ENCODE measurements around the gene C1orf226. TPM values are rescaled to one million over a fixed set of nuclear protein-coding genes. Genes with fewer than 3 reads are reported as not detected.

C1orf226 gene
- total and polyA plus RNA-seq, 2 experiments from 2014 or later = 2.7 to 12.5 TPM

GRCh38 chr1:162365284-162366020 is 16.1 kb upstream of the C1orf226 start:
- no peak for DNase-seq (ENCODE audit: low spot score)
- H4K20me1 ChIP-seq (replicated peaks; ENCODE audit: insufficient read depth) = no peaks in the 10 kb centered on the region
- H3K4me3 Mint-ChIP-seq = no peak overlapping the region
- no peaks in the 10 kb centered on the region for H3K27me3 ChIP-seq (ENCODE audit: insufficient read depth)
- TF ChIP-seq EZH2 (IDR thresholded peaks at IDR 0.05; ENCODE audit: low read depth, unreplicated experiment) (no peak), NANOG (IDR thresholded peaks at IDR 0.05; ENCODE audit: borderline replicate concordance) (no peak), ETS1 (IDR thresholded peaks at IDR 0.05) (no peak), REST (IDR thresholded peaks at IDR 0.05; ENCODE audit: unreplicated experiment) (no peak), CREB1 (CRISPR knock-in tag; IDR thresholded peaks at IDR 0.05; ENCODE audit: low read depth) (no peak), ZNF114 (CRISPR knock-in tag; IDR thresholded peaks at IDR 0.05) (no peak), ZNF462 (CRISPR knock-in tag; IDR thresholded peaks at IDR 0.05) (no peak), ZNF331 (CRISPR knock-in tag; IDR thresholded peaks at IDR 0.05; ENCODE audit: low read depth) (no peak), CTCF (conservative IDR thresholded peaks at IDR 0.05; ENCODE audit: low read depth in 2 of 2) (no peak), EZH2phosphoT487 (IDR thresholded peaks at IDR 0.05; ENCODE audit: unreplicated experiment) (no peak), STAT1 (IDR thresholded peaks at IDR 0.05; ENCODE audit: unreplicated experiment) (no peak), POLR2AphosphoS5 (IDR thresholded peaks at IDR 0.05; ENCODE audit: low read depth) (no peak), JUNB (IDR thresholded peaks at IDR 0.05; ENCODE audit: unreplicated experiment) (no peak)
- H3K27ac ChIP-seq (ENCODE audit: low read depth) = no peak overlapping the region
- H3K4me1 ChIP-seq (ENCODE audit: insufficient read depth) = no peaks in the 10 kb centered on the region
- H3K79me2 ChIP-seq (replicated peaks; ENCODE audit: insufficient read depth) = no peaks in the 10 kb centered on the region
- no peak overlapping the region for H3K27ac Mint-ChIP-seq
- peaks cover 21% of the 10 kb centered on the region; the same call in 2 of the 3 replicates for H3K36me3 Mint-ChIP-seq (ENCODE audit: low read depth)
- no peak overlapping the region for H2AFZ ChIP-seq
- no peaks in the 10 kb centered on the region for H3K9me2 ChIP-seq (ENCODE audit: insufficient read depth)
- peaks cover 14% of the 10 kb centered on the region for H3K27me3 Mint-ChIP-seq (ENCODE audit: insufficient read depth, low read depth, poor library complexity)
- H3K36me3 ChIP-seq (ENCODE audit: insufficient read depth) = no peaks in the 10 kb centered on the region
- peaks cover 6% of the 10 kb centered on the region for H3K4me1 Mint-ChIP-seq
- H3K4me2 ChIP-seq = no peak overlapping the region
- no peaks in the 10 kb centered on the region for H3F3A ChIP-seq (replicated peaks; ENCODE audit: low read depth)
- H3K9me3 Mint-ChIP-seq = no peaks in the 10 kb centered on the region
- H3K4me3 ChIP-seq = no peak overlapping the region
- no peak for ATAC-seq
